NCI-H128 (cell line): ENCODE results near the gene PDCD2L.
"Not testable (repeated sequence)": the region's sequence is repeated elsewhere in the genome, so short reads cannot be mapped to it uniquely, and the experiment has no call there.

Source experiments
- DNase-seq: peaks from one replicate; lab custom pipeline; 2025; ENCODE audit not compliant: unreplicated experiment; lab: John Stamatoyannopoulos, UW

Gene PDCD2L, protein sequence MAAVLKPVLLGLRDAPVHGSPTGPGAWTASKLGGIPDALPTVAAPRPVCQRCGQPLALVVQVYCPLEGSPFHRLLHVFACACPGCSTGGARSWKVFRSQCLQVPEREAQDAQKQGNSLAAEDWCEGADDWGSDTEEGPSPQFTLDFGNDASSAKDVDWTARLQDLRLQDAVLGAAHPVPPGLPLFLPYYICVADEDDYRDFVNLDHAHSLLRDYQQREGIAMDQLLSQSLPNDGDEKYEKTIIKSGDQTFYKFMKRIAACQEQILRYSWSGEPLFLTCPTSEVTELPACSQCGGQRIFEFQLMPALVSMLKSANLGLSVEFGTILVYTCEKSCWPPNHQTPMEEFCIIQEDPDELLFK

DNA sequence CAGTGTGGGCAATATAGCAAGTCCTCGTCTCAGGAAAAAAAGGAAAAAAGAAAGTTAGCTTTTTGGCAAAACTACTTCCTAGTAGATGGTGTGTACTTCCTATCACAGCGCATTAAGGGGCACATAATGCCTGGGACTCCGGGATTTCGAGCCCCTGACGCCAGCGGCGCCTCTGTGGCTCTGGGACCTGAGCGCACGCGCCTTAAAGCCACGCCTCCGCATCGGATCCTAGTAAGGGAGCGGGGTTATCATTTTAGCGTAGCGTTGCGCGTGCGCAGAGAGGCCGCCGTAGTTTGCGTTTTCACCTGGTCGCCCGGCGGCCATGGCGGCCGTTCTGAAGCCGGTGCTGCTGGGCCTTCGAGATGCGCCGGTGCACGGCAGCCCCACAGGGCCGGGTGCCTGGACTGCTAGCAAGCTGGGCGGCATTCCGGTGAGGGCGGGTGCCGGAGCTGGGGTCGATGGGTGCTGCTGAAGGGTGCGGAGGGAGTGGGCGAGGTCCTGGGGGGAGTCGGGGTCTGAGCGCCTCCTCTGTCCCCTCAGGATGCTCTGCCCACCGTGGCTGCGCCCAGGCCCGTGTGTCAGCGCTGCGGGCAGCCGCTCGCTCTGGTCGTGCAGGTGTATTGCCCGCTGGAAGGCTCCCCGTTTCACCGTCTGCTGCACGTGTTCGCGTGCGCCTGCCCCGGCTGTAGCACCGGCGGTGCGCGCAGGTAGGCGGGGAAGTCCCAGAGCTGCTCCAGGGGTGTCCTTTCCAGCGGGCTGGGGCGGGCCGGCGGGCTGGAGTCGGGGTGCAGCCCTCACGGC is at the start of gene PDCD2L:
Gene PDCD2L (plus strand): TSS at position 291 of the 801 bp plus-strand sequence. CDS start 32 bp downstream, at position 323.
- DNase-seq: peak; percentile 85

DNA sequence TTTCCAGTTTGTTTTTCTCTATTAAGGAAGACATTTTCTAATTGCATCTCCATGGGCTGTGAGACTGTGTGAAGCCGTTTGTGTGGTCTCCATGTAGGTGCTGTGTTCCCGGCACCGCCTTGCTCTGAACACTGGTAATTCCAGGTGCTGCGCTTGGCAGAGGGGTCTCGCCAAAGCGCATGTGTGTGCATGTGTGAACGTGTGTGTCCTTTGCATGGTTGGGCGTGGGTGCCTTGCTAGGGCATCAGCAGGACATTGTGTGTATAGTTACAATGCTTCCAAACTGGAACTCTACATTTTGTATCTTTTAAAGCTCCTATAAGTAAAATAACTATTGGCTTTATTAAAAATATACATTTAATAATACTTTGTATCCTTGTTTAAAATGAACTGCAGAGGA is 49.0 kb upstream of the PDCD2L start:
- no peak for DNase-seq

DNA sequence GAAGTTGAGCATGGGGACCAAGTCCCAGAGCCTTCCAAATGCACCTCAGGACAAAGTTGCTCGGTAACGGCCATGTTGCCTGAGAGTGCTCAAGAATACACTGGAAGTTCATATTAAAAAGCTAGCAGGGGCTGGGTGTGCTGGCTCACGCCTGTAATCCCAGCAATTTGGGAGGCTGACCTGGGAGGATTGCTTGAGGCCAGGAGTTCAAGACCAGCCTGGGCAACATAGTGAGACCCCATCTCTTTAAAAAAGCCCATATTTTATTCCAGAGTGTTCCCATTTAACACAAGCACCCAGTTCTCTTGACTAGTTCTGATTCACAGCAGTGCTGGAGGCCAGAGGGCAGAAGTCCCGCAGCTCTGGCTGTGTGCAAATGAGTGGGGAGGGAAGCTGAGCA is 47.3 kb upstream of the PDCD2L start:
- no peak for DNase-seq

DNA sequence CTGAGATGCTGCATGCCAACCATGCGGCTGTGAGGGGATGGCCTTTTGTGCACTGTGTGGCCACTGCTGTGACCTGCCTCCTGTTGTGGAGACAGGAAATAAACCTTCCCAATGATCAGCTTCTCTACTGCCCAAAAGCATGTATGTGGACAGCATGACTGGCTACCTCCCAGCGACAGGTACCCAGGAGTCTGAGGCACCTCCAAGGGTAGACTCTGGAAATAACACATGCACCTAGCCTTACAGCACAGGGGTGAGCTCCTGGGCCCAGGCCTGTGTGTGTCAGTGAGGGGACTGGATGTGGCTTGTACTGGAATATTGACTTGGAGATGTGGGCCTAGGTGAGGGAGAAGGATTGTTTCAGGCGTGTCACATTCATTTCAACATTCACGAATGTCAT is 46.8 kb upstream of the PDCD2L start:
- no peak for DNase-seq

DNA sequence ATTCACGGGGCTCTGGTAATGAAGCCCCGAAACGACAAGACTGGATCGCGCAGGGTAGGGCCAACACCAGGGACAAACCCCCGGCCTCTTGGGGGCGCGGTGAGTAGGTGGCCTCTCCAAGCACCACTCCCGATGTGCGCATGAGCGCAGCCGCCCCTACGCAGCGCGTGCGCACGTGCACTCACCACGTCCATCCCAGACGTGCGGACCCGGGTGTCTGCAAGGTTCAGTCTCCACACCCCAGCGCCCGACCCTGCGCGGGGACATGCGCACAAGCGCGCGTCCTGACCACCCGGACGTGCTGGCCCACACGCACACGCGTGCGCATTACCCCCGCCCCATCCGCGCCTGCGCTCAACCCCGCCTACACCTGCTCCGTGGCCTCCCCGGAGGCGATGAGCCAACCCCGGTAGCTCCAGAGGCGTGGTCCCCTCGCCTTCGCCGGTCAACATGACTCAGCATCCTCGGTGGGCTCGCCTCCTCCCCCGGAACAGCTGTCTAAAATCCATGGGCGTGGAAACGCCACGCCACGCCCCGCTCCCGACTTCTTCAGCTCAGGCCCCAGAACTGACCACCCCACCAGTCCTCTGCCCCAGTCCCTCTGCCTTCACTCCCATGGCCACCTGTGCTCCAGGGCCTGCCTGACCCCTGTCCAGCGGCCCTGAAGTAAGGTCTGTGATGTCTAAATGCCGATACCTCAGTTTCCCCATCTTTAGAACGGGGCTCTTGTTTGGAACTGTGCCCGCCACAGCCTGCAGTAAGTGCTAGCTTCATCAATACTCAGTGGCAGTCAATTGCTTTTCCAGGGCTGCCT is 44.9 kb upstream of the PDCD2L start:
- DNase-seq: peak; percentile 98

DNA sequence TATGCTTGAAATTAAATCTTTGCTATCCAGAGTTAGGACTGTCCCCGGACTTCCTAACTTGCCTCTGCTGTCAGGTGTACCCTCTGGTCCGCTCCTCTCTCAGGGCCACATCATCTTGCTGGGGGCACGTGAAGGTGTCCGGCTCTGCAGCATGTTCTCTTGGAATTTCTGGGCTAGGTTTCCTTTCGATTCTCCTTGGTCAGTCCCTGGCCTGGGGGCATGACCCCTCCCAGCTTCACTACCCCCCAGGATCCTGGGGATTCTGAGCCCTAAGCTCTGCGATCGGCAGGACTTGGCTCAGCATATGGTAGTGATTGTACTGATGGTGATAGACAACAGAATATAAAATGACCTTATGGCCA is 44.3 kb upstream of the PDCD2L start:
- no peak for DNase-seq

DNA sequence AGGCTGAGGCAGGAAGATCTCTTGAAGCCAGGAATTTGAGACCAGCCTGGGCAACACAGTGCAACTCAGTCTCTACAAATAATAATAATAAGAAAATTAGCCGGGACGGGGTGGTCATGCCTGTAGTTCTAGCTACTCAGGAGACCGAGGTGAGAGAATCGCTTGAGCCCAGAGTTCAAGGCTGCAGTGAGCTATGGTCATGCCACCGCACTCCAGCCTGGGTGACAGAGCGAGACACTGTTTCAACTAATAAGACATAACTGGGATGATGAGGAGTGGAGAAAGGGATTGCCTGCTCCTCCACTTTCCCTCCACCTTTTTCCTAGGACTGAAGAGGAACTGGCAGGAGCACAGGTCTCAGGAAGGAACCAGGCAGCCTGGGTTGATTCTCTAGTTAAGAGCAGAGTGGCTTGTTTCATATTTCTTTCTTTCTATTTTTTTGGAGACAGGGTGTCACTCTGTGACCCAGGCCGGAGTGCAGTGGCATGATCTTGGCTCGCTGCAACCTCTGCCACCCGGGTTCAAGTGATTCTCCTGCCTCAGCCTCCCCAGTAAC is 43.8 kb upstream of the PDCD2L start:
- no peak for DNase-seq

DNA sequence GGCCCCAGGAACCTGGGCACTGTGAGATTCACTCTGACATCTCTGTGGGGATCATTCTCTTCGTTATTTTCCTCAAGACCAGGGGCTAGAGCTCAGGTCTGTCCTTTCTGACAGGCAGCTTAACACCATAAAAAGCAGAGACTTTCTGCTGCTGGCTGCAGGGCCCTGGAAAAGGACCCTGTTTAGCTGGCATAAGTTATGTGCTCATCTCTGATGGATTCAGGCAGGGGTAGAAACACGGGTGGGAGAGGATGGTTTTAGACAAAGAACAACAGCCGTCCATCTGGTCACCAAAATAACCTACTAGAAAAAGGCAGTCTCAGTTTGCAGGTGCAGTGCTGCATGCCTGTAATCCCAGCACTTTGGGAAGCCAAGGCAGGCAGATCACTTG is 41.5 kb upstream of the PDCD2L start:
- no peak for DNase-seq

DNA sequence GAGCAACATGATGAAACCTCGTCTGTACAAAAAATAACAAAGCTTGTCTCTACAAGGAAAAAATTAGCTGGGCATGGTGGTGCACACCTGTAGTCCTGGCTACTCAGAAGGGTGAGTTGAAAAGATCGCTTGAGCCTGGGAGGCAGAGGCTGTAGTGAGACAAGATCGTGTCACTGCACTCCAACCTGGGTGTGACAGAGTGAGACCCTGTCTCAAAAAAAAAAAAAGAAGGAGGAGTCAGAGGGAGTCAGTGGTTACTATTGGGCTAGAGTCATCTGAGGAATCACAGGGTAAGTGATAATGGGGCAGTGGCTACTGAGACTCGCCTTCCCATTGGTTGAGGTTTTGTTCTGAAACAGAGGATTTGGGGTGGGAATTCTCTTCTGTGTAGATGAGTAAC is 41.1 kb upstream of the PDCD2L start:
- no peak for DNase-seq

DNA sequence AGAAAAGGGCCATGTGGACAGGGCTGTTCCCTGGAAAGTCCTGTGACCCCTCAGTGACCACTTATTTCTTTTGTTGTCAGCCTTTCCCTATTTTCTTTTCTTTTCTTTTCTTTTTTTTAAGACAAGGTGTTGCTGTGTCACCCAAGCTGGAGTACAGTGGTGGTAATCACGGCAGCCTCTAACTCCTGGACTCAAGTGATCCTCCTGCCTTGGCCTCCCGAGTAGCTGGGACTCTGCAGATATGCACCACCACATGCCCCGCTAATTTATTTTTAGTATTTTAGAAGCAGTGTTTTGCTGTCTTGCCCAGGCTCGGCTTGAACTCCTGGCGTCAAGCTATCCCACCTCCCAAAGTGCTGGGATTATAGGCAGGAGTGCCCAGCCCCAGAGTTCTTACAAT is 40.3 kb upstream of the PDCD2L start:
- DNase-seq: no peak

DNA sequence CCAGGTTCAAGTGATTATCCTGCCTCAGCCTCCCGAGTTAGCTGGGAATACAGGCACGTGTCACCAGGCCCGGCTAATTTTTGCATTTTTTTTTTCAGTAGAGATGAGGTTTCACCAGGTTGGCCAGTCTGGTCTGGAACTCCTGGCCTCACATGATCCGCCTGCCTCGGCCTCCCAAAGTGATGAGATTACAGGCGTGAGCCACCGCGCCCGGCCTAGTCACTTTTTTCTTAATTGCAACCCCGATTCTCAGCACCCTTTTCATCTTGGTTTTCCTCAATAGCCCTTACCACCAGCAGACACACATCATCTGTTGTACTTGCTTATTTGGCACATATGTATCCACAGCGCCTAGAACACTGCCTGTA is 39.8 kb upstream of the PDCD2L start:
- no peak for DNase-seq

DNA sequence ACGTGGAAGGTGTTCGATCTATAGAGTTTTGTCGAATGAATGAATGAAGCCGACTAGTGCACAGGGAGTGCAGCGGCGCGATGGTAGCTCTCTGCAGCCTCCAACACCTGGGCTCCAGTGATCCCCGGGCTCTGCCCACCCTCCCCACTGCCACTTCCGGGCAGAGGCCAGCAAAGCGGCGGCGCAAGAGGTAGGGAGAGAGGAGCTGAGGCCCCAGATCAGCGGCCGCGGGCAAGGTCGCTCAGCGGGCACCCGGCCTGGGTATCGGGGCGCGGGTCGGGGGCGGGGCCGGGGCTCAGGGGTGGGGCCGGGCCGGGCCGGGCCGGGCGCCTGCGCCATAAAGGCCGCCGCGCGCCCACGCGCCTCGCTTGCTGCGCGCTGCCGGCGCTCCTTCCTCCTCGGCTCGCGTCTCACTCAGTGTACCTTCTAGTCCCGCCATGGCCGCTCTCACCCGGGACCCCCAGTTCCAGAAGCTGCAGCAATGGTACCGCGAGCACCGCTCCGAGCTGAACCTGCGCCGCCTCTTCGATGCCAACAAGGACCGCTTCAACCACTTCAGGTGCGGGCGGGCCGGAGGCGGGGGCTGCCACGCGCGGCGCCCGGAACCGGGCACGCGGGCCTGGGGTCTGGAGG is 39.3 kb upstream of the PDCD2L start, which contains the start of gene GPI:
Gene GPI (plus strand): TSS at position 367 of the 633 bp plus-strand sequence. CDS start 71 bp downstream, at position 438.
- peak; percentile 60 for DNase-seq

DNA sequence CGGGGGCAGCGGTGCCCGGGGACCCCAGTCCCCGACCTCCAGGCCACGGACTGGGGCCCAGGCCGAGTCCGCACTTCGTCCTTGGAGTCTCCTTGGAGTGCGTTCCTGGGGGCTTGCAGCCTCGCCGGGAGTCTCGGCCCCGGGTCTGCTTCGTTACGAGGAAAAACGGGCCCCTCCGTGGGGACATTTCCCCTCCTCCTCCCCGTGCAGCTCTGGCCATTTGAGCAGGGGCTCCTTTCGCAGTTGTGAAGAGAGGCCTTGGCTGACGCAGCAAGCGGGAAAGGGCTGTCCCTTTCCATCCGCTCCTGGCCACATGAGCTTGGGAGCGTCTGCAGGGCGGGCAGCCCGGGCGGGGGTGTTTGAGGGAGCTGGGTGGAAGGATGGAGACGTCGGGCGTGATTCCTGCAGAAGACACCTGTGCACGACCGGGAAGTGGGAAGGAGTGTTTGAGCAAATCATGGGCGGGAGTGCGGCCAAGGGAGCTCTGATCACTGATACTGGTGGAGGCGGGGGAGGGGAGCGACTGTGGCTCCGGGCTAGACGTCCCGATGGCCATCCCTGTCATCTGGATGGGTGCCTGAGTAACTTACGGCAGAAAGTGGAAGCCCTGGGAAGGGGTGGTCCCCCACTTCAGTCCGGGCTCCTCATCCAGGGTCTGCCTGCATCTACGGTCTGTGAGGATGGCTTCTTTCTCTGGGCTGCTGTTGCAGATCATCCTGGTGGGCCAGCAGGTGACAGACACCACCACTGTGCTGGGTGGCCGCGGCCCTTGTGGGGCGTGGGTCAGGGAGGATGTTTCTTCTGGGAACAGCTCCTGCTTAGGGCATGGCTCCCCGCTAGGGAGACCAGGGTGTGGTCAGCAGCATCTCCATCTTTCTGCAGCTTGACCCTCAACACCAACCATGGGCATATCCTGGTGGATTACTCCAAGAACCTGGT is 38.5 kb upstream of the PDCD2L start:
- DNase-seq: no peak

DNA sequence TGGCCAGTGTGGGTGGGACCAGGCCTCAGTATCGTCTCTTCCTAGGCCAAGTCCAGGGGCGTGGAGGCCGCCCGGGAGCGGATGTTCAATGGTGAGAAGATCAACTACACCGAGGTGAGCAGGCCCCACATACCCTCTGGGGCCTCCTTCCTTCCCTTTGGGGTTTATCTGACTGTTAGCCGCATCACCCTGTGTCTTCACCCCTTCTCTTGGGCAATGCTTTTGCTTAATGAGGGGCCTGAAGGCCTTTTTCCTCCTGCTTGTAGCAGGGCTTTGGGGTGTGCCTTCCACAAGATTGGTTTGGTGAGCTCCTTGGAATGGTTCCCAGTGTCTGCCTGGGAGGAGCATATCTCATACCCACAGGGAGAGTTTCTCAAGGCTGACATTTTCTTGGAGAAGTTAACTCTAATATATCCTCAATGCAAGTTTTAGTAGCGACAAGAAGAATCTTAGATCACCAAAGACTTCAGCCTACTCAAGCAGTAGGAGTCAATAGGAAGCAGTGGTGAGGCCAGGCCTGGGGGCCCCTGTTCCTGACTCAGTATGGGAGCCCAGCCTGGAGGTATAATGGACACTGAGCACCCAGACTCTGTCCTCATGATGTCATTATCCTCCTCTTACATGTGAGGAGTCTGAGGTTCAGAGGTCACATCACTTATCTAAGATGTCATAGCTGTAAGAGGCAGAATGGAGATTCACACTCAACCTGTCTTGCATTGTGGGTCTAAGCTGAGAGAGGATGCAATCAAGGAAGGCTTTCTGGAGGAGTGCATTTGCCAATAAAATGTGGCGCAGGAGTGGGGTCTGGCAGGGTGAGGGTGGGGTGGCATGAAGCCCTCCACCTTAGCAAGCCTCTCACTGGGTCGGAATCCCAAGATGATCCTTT is 37.2 kb upstream of the PDCD2L start:
- DNase-seq: no peak

DNA sequence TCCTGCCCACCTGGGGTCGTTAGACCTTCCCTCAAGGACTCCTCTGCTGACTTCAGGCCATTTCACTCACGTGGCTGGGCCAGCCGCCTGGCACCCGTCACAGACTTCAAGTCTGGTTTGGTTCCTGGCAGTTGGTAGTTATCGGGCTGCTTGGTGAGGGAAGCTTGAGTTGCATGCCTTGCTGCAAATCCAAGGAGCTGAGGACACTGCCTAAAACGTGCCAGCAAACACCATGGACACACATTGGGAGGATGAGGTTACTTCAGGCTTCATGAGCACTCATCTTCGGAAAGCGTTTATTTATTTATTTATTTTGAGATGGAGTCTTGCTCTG is 36.6 kb upstream of the PDCD2L start:
- DNase-seq: no peak

DNA sequence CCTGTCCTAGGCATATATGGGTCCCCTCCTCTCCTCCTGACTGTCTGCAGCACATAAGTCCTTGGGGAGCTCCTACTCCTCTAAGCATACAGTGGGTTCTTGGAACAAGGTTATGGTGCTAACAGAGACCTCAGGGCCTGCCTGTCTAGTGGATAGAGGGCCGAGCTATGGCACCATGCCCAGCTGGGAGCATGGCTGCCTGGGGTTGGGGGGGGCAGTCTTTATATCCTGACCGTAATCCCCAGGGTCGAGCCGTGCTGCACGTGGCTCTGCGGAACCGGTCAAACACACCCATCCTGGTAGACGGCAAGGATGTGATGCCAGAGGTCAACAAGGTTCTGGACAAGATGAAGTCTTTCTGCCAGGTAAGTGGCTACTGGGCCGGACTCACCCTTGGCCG is 35.9 kb upstream of the PDCD2L start:
- DNase-seq: no peak

DNA sequence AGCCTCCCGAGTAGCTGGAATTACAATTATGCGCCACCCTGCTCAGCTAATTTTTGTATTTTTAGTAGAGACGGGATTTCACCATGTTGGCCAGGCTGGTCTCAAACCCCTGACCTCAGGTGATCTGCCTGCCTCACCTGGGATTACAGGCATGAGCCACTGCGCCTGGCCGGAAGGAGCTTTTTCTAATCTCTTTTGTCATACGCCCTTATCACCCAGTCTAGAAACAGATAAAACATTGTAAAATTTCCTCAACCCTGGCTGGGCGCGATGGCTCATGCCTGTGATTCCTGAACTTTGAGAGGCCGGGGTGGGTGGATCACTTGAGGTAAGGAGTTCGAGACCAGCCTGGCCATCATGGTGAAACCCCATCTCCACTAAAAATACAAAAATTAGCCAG is 35.0 kb upstream of the PDCD2L start:
- not testable (repeated sequence) for DNase-seq

DNA sequence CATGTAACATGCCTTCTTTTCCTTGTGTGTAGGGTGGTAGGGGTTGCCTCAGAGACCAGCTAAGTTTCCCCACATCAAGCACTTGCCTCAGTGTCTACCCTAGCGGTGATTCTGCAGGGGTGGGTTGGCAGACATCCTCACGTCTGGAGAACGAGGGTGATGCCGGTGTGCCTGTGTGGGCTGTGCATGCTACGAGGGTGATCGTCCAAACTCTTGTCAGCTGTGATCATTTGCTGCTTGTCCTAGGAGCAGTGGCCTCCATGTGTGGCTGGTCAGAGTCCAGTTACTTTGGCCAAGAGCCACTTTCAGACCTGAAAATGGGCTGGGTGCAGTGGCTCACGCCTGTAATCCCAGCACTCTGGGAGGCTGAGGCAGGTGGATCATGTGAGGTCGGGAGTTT is 34.1 kb upstream of the PDCD2L start:
- DNase-seq: no peak

DNA sequence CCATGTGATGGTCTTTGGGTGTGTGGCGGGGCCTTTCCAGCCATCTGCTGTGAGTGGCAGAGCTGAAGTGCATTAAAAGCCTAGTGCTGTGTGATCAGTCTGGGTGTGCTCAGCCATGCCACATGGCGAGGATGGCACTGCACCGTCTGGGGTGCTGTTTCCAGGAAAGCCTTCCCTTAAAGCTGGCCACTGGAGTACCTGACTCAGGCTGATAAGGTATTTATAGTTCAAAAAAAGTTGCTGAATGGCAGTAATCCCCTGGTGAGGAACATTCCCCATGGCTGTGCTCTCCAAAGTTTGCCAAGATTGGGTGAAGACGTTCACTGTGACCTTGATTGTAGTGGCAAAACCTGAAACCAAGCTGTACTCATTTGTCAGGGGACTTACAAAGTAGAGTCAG is 33.2 kb upstream of the PDCD2L start:
- DNase-seq: no peak
